ENCODE data around the gene WDHD1. TPM values are rescaled to one million over a fixed set of nuclear protein-coding genes. Genes with fewer than 3 reads are reported as not detected.
A peak's percentile ranks its signal among the peaks of the same experiment; 100 is the strongest.
"Not testable (repeated sequence)": the region's sequence is repeated elsewhere in the genome, so short reads cannot be mapped to it uniquely, and the experiment has no call there.

WDHD1 gene
- total RNA-seq, 1 donor from 2014 or later = 15.0 TPM

DNA sequence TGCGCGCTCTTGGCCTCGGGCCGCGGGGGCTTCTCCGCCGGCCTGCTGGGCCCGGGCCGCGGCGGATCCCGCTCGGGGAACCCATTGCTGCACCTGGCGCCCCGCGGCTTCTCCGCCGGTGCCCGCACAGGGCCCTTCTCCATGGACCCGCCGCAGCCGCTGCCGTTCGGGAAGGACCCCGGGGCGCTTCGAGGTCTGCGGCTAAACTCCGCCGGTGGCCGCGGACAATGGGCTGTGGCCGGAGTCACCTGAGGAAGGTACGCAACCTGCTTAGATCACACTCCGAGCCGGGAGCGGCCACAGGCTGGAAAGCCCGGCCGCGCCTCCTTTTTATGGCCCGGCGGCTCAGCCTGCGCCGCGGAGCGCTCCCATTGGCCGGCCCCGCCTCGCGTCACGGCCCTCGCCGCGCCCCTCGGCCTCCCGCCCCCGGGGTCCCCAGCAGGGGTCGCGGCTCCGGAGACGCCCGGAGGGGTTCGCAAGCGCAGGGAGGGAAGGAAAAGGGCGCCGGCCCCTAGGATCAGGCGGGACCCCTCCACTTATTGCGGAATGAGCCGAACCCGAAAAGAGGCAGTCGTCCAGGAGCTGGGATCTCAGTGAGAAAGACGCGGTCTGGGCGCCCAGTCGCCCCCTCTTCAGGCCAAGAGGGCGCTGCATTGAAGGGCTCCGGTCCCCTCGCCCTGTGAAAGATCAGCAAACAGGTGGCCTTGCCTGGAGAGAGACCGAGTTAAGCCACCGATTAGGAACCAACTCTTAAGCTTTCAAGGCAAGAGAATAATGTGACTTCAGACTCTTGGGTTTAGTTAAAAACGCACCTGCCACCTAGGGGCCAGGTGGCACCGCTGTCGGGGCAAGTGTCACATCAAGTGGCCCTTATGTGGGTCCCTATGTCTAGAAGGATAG, 124.1 kb downstream of the WDHD1 start, which contains the start of gene GCH1:
GCH1 (minus strand) TSS at position 306 of the 900 bp plus-strand sequence; CDS start at position 143, 163 bp downstream.
- TF ChIP-seq, protein P1, sequence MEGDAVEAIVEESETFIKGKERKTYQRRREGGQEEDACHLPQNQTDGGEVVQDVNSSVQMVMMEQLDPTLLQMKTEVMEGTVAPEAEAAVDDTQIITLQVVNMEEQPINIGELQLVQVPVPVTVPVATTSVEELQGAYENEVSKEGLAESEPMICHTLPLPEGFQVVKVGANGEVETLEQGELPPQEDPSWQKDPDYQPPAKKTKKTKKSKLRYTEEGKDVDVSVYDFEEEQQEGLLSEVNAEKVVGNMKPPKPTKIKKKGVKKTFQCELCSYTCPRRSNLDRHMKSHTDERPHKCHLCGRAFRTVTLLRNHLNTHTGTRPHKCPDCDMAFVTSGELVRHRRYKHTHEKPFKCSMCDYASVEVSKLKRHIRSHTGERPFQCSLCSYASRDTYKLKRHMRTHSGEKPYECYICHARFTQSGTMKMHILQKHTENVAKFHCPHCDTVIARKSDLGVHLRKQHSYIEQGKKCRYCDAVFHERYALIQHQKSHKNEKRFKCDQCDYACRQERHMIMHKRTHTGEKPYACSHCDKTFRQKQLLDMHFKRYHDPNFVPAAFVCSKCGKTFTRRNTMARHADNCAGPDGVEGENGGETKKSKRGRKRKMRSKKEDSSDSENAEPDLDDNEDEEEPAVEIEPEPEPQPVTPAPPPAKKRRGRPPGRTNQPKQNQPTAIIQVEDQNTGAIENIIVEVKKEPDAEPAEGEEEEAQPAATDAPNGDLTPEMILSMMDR (IDR thresholded peaks at IDR 0.05; ENCODE audit: unreplicated experiment) = peak; percentile 78
- no peaks in the 10 kb centered on the region for H3K9me3 Mint-ChIP-seq (ENCODE audit: unreplicated experiment)
- peaks cover 11% of the 10 kb centered on the region for H3K4me1 Mint-ChIP-seq (ENCODE audit: unreplicated experiment)
- peaks cover 1% of the 10 kb centered on the region for H3K27me3 Mint-ChIP-seq (ENCODE audit: unreplicated experiment)
- H3K4me3 Mint-ChIP-seq (ENCODE audit: unreplicated experiment) = peak within 1 kb of the TSS; percentile 93
- DNase-seq (ENCODE audit: low spot score) = peak; percentile 88
- H3K27ac Mint-ChIP-seq (ENCODE audit: unreplicated experiment) = no peak within 1 kb of the TSS
- no peaks in the 10 kb centered on the region for H3K36me3 Mint-ChIP-seq (ENCODE audit: low read depth, unreplicated experiment)

DNA sequence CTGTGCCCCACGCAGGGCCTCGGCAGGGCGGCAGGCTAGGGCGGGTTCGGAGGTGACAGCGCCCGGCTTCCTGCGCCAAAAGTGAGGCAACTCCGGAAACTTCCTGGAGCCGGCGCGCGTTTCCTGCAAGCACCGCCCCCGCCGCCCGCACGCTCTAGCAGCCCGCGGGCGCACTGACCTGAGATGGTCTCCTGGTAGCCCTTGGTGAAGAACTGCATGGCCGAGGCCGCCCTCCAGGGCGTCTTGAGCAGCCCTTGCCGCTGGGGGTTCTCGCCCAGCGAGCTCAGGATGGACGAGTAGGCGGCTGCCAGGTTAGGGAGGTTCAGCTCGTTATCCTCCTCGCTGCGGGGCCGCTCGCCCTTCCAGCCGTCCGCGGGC, 124.8 kb downstream of the WDHD1 start:
- Mint-ChIP-seq H3K27me3 (ENCODE audit: unreplicated experiment) (peaks cover 1% of the 10 kb centered on the region), H3K27ac (ENCODE audit: unreplicated experiment) (no peak overlapping the region), H3K4me1 (ENCODE audit: unreplicated experiment) (peaks cover 11% of the 10 kb centered on the region), H3K36me3 (ENCODE audit: low read depth, unreplicated experiment) (no peaks in the 10 kb centered on the region), H3K4me3 (ENCODE audit: unreplicated experiment) (peak overlapping the region; percentile 93), H3K9me3 (ENCODE audit: unreplicated experiment) (no peaks in the 10 kb centered on the region)
- TF ChIP-seq, protein P1 (IDR thresholded peaks at IDR 0.05; ENCODE audit: unreplicated experiment) = no peak
- peak; percentile 77 for DNase-seq (ENCODE audit: low spot score)

DNA sequence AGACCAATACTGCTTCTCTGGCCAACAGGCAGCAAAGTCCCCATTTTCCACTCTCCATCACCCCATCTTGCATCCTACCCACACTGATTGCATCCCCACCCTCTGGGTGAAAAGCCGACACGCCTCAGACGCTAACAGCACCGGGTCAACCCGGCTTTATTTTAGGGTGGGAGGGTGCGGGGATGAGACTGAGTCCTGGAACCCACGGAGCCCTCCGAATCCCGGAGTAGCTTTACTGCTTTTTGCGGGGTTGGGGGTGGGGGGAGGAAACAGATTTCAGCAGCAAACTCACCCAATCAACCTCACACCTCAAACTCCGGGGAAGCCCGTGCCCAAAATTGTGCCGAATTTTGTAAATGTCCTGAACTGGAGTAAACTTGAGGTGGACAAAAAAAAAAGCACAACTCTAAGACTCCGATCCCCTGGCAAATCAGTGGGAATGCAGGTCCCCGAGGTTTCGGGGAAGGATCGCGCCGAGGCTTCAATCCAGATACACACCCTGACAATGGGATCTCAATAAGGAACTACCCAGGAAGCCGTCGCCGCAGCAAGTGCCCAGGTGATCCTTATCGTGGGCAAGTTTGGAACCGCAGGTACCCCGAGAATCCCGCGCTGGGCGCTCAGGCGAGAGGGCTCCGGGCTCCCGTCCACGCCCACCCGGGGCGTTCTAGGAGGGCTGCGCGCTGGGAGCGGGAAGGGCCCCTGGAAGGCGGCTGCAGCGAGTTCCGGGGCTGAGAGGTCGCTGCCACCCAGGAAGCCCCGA, 125.3 kb downstream of the WDHD1 start:
- H3K27ac Mint-ChIP-seq (ENCODE audit: unreplicated experiment) = peak overlapping the region; percentile 24
- peak overlapping the region; percentile 93 for H3K4me3 Mint-ChIP-seq (ENCODE audit: unreplicated experiment)
- H3K36me3 Mint-ChIP-seq (ENCODE audit: low read depth, unreplicated experiment) = no peaks in the 10 kb centered on the region
- DNase-seq (ENCODE audit: low spot score) = no peak
- H3K9me3 Mint-ChIP-seq (ENCODE audit: unreplicated experiment) = no peaks in the 10 kb centered on the region
- TF ChIP-seq, protein P1 (IDR thresholded peaks at IDR 0.05; ENCODE audit: unreplicated experiment) = no peak
- peaks cover 11% of the 10 kb centered on the region for H3K4me1 Mint-ChIP-seq (ENCODE audit: unreplicated experiment)
- H3K27me3 Mint-ChIP-seq (ENCODE audit: unreplicated experiment) = no peaks in the 10 kb centered on the region

DNA sequence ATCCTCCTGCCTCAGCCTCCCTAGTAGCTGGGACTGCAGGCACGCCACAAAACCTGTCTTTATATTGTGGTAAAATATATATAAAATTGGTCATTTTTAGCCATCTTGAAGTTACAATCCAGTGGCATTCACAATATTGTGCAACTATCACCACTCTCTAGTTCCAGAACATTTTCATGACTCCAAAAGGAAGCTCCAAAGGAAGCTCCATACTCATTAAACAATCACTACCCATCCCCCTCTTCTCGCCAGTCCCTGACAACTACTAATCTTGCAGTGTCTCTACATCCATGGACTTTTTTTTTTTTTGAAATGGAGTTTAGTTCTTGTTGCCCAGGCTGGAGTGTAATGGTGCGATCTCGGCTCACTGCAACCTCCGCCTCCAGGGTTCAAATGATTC, 127.3 kb downstream of the WDHD1 start:
- H3K9me3 Mint-ChIP-seq (ENCODE audit: unreplicated experiment) = no peaks in the 10 kb centered on the region
- H3K4me3 Mint-ChIP-seq (ENCODE audit: unreplicated experiment) = no peak overlapping the region
- H3K4me1 Mint-ChIP-seq (ENCODE audit: unreplicated experiment) = peaks cover 11% of the 10 kb centered on the region
- peaks cover 1% of the 10 kb centered on the region for H3K27me3 Mint-ChIP-seq (ENCODE audit: unreplicated experiment)
- H3K27ac Mint-ChIP-seq (ENCODE audit: unreplicated experiment) = no peak overlapping the region
- no peaks in the 10 kb centered on the region for H3K36me3 Mint-ChIP-seq (ENCODE audit: low read depth, unreplicated experiment)
- TF ChIP-seq, protein P1 (IDR thresholded peaks at IDR 0.05; ENCODE audit: unreplicated experiment) = no peak
- DNase-seq (ENCODE audit: low spot score) = no peak

DNA sequence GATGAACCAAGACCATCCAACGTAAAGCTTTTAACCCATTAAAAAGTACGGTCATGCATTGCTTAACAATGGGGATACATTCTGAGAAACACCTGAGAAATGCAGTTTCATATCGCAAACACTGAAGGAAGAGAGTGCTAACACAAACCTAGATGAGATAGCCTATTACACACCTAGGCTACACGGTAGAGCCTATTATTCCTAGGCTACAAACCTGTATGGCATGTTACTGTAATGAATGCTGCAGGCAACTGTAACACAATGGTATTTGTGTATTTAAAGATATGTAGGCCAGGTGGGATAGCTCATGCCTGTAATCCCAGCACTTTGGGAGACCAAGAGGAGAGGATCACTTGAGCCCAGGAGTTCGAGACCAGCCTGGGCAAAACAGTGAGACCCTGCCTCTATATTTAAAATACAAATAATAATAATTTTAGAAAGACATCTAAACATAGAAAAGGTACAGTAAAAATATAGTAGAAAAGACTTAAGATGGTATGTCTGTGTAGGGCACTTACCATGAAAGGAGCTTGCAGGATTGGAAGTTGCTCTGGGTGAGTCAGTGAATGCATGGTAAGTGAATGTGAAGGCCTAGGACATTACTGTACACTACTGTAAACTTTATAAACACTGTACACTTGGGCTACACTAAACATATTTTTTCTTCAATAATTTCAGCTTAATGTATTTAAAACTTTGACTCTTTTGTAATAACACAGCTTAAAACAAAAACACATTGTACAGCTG, 128.9 kb downstream of the WDHD1 start:
- not testable (repeated sequence) for H3K4me3 Mint-ChIP-seq (ENCODE audit: unreplicated experiment); H3K27ac Mint-ChIP-seq (ENCODE audit: unreplicated experiment); H3K27me3 Mint-ChIP-seq (ENCODE audit: unreplicated experiment); H3K9me3 Mint-ChIP-seq (ENCODE audit: unreplicated experiment); DNase-seq (ENCODE audit: low spot score); H3K36me3 Mint-ChIP-seq (ENCODE audit: low read depth, unreplicated experiment)
- H3K4me1 Mint-ChIP-seq (ENCODE audit: unreplicated experiment) = peaks cover 11% of the 10 kb centered on the region

Measured in endothelial cell (in vitro differentiated cells).